Measurements from ENCODE around the gene POLR3C.

- TF ChIP-seq, protein P1, sequence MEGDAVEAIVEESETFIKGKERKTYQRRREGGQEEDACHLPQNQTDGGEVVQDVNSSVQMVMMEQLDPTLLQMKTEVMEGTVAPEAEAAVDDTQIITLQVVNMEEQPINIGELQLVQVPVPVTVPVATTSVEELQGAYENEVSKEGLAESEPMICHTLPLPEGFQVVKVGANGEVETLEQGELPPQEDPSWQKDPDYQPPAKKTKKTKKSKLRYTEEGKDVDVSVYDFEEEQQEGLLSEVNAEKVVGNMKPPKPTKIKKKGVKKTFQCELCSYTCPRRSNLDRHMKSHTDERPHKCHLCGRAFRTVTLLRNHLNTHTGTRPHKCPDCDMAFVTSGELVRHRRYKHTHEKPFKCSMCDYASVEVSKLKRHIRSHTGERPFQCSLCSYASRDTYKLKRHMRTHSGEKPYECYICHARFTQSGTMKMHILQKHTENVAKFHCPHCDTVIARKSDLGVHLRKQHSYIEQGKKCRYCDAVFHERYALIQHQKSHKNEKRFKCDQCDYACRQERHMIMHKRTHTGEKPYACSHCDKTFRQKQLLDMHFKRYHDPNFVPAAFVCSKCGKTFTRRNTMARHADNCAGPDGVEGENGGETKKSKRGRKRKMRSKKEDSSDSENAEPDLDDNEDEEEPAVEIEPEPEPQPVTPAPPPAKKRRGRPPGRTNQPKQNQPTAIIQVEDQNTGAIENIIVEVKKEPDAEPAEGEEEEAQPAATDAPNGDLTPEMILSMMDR (optimal IDR thresholded peaks at IDR 0.05 in 1 of 3, IDR thresholded peaks at IDR 0.05 in 1 of 3, conservative IDR thresholded peaks at IDR 0.05 in 1 of 3; ENCODE audit: extremely low read depth in 1 of 3, insufficient read depth in 2 of 3, low read length in 3 of 3) = no peak
- TF ChIP-seq EZH2 (IDR thresholded peaks at IDR 0.05; ENCODE audit: low read length) = no peak
Observed at GRCh38 chr1:145863282-145864018, 39.5 kb downstream of the POLR3C start.

All from keratinocyte (primary cell).